MG63 (cell line): ENCODE data around the gene TCF25. TPM values are rescaled to one million over a fixed set of nuclear protein-coding genes. Genes with fewer than 3 reads are reported as not detected.

Experiments
- DNase-seq: peaks from one replicate; pipeline ENCODE4 v3.0.0-alpha.2; 2020
- H3K27me3 ChIP-seq: fragments of 250-450 bp; sonication (Bioruptor Pico); 2 replicates; pipeline ENCODE4 v1.5.1; 2020; ENCODE audit warnings: mild to moderate bottlenecking, moderate library complexity
- H3K36me3 ChIP-seq: fragments of 250-450 bp; sonication (Bioruptor Pico); 2 replicates; pipeline ENCODE4 v1.5.1; 2020; ENCODE audit warnings: mild to moderate bottlenecking, moderate library complexity
- H3K4me3 ChIP-seq: fragments of 250-450 bp; sonication (Bioruptor Pico); 2 replicates; pipeline ENCODE4 v1.5.1; 2020; ENCODE audit warnings: mild to moderate bottlenecking, moderate library complexity
- H3K9me3 ChIP-seq: fragments of 250-450 bp; sonication (Bioruptor Pico); 2 replicates; pipeline ENCODE4 v1.5.1; 2020; ENCODE audit warnings: mild to moderate bottlenecking, moderate library complexity
- total RNA-seq: library from RNA; depleted of rRNA; stranded (reverse); fragments of >200 nt; shearing (Covaris generic); gene quantifications from 2 replicates; pipeline ENCODE4 v1.2.3, GENCODE V29; 2014; ENCODE audit warnings: low replicate concordance

Gene TCF25
- total RNA-seq, 1 experiment from 2014 or later, result 71.3 TPM

DNA sequence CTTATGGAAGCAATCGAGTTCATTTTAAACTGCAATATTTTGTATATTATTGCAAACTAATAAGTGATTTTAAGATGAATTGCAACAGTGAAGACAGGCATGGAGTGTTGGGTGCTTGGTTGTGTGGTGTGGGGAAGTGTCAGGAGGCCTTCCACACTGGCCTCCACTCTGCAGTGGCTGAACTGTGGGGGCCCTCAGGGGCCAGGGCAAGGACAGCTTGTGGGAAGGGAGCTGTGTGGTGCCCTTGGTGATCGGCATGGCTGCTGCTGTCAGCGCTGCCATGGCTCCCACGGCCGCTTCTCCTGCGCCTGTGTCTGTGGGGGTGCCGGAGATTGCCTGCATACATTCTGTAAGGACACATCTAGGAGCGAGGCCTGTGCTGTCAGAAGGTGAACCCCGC lies 19.2 kb downstream of the TCF25 start:
- Histone ChIP-seq H3K36me3 (peaks cover 8% of the 10 kb centered on the region), H3K27me3 (no peaks in the 10 kb centered on the region), H3K9me3 (no peaks in the 10 kb centered on the region), H3K4me3 (no peak overlapping the region)
- DNase-seq, result no peak

DNA sequence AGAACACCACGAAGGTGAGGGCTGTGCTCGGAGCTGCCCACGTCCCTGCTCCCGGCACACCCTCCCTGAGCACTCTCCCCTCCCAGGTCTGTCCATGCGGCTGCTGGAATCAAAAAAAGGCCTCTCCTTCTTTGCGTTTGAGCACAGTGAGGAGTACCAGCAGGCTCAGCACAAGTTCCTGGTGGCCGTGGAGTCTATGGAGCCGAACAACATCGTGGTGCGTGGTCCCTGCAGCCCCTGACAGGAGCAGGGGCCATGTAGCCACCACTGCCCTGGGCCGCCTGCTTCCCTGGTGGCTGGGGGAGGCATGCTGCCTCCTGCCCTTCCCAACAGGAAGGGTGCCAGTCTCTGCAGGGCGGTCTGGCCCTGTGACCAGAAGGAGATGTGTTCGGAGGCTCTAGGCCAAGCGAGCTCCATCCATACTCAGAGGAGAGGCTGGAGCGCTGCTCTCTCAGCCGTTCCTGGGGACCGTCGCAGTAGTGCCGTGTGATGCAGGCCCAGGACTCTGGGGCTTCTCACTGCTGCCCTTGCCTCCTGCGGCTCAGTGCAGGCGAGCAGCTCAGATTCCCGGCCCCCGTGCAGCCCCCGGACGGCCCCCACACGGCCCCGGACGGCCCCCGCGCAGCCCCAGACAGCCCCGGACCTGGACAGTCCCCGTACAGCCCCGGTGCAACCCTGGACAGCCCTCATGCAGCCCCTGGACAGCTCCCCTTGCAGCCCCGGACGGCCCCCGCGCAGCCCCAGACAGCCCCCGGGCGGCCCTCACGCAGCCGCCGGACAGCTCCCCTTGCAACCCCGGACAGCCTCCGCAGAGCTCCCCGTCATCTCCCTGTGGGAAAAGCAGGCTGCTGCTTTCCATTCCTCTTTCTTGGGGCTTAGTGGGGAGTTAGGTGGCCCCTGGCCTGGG lies 20.5 kb downstream of the TCF25 start:
- Histone ChIP-seq H3K27me3 (no peaks in the 10 kb centered on the region), H3K4me3 (no peak overlapping the region), H3K36me3 (peaks cover 10% of the 10 kb centered on the region), H3K9me3 (no peaks in the 10 kb centered on the region)
- DNase-seq, result no peak

GRCh38 chr16:89895482-89896250 lies 22.3 kb downstream of the TCF25 start:
- no peaks in the 10 kb centered on the region for H3K9me3 ChIP-seq
- no peak for DNase-seq
- no peak overlapping the region for H3K4me3 ChIP-seq
- peaks cover 17% of the 10 kb centered on the region for H3K36me3 ChIP-seq
- no peaks in the 10 kb centered on the region for H3K27me3 ChIP-seq

GRCh38 chr16:89897204-89897603 lies 23.8 kb downstream of the TCF25 start:
- no peaks in the 10 kb centered on the region for H3K9me3 ChIP-seq
- H3K27me3 ChIP-seq, result no peaks in the 10 kb centered on the region
- DNase-seq, result peak; percentile 5
- peaks cover 12% of the 10 kb centered on the region; the same call in 1 of the 2 replicates for H3K36me3 ChIP-seq
- H3K4me3 ChIP-seq, result no peak overlapping the region

DNA sequence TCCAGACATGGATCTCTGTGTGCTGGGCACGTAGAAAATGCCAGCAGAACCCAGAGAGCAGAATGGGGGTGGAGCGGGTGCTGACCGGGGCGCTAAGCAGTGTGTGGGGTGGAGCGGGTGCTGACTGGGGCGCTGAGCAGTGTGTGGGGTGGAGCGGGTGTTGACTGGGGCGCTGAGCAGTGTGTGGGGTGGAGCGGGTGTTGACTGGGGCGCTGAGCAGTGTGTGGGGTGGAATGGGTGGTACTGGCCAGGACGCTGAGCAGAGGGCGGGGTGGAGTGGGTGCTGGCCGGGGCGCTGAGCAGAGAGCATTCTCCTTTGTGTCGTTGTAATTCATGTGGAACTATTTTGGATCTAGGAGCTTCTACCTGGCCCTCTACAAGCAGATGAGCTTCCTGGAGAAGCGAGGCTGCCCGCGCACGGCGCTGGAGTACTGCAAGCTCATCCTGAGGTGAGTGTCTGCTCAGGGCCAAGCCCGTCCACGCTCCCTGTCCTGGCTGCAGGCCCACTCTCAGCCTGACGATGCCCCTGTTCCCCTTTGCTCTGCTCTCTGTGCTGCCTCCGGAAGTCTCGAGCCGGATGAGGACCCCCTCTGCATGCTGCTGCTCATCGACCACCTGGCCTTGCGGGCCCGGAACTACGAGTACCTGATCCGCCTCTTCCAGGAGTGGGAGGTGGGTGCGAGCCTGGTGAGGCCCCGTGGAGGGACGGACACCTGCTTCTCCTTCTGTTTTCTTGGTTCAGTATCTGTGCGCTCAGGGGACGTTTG lies 25.0 kb downstream of the TCF25 start:
- H3K36me3 ChIP-seq, result peaks cover 12% of the 10 kb centered on the region; the same call in 1 of the 2 replicates

GRCh38 chr16:89899879-89900481 lies 26.6 kb downstream of the TCF25 start:
- Histone ChIP-seq H3K4me3 (no peak overlapping the region), H3K36me3 (peaks cover 12% of the 10 kb centered on the region; the same call in 1 of the 2 replicates), H3K9me3 (no peaks in the 10 kb centered on the region), H3K27me3 (no peaks in the 10 kb centered on the region)
- peak; percentile 2 for DNase-seq

More for the DNA sequence above, 25.0 kb downstream of the TCF25 start:
- Histone ChIP-seq H3K4me3 (no peak overlapping the region), H3K9me3 (no peaks in the 10 kb centered on the region), H3K27me3 (no peaks in the 10 kb centered on the region)
- peak; percentile 10 for DNase-seq

DNA sequence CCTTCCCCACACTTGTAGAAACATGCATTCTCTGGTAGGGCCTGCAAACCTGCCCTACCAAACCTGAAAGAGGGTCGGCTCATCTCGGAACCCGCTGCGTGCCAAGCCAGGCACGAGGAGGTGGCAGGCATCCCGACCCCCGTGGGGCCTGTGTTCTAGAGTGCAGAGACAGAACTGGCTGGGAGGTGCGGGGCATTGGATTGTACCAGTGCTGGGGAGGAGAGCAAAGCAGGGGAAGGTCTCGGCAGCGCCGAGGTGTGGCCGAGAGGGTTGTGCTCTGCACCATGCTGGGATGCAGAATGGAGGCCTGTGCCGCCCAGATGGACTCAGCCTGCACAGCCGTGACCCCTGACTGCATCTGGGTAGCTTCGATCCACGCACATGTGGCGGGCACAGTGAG lies 27.5 kb downstream of the TCF25 start:
- Histone ChIP-seq H3K27me3 (no peaks in the 10 kb centered on the region), H3K36me3 (peaks cover 11% of the 10 kb centered on the region), H3K9me3 (no peaks in the 10 kb centered on the region), H3K4me3 (no peak overlapping the region)
- DNase-seq, result peak; percentile 11

DNA sequence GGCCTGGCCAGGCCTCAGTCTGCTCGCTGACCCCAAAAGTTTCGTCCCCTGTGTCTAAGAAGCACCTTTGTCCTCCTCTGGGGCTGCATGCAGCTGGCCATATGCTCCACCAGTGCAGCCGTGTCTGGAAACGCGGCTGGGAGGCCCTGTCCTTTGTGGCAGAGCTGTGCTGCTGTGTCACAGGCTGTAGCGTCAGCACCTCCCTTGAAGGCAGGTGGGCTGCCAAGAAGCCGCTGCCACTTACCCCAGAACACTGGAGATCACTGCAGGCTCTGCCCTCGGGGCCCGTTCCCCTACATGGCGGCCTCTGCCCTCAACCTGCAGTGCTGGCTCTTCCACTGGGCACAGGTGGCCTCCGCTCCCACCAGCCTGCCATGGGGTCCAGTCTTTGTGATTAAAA lies 29.6 kb downstream of the TCF25 start:
- peak; percentile 19 for DNase-seq
- H3K36me3 ChIP-seq, result peaks cover 15% of the 10 kb centered on the region
- peaks cover 1% of the 10 kb centered on the region; the same call in 1 of the 2 replicates for H3K9me3 ChIP-seq
- H3K27me3 ChIP-seq, result 0 out of 2 replicates have a peak, but pooled peaks cover 2% of the 10 kb centered on the region
- H3K4me3 ChIP-seq, result no peak overlapping the region

GRCh38 chr16:89903908-89904515 lies 30.6 kb downstream of the TCF25 start:
- Histone ChIP-seq H3K27me3 (0 out of 2 replicates have a peak, but pooled peaks cover 2% of the 10 kb centered on the region), H3K36me3 (peaks cover 12% of the 10 kb centered on the region), H3K9me3 (peaks cover 2% of the 10 kb centered on the region), H3K4me3 (no peak overlapping the region)
- DNase-seq, result peak; percentile 11

- peaks cover 9% of the 10 kb centered on the region for H3K36me3 ChIP-seq
These were observed 31.5 kb downstream of the TCF25 start for GRCh38 chr16:89904606-89905510.

DNA sequence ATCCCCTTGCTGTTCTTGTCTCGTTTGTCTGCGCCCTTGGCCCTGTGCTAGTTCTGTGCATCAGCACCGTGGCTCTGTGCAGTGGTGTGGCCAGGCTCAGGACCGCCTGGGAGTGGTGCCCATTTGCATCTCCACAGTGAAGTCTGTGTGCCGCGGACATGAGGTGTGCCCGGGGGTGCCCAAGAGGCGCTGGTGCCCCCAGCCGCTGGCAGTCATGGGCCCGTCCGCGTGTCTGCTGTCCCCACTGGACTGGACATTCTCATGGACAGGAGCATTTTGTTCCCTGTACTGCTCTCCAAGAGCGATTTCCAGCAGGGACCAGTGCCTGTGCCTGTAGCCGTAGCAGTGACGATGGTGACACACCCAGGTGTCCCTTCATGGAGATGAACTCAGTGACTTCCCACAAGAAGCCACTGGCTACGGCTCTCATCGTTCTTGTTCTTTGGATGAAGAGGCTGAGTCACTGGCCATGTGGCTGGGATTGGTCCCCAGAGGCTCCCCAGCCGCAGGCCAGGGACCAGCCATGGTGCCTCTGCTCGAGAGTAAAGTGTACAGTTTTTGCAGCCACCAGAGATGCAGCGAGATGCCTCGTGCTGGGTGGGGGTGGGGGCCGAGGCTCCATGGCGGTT lies 32.2 kb downstream of the TCF25 start:
- Histone ChIP-seq H3K27me3 (0 out of 2 replicates have a peak, but pooled peaks cover 2% of the 10 kb centered on the region), H3K9me3 (peaks cover 3% of the 10 kb centered on the region), H3K4me3 (no peak overlapping the region), H3K36me3 (peaks cover 8% of the 10 kb centered on the region)
- DNase-seq, result peak; percentile 25

More at GRCh38 chr16:89904606-89905510, 31.5 kb downstream of the TCF25 start:
- no peak overlapping the region for H3K4me3 ChIP-seq
- peak; percentile 14 for DNase-seq
- H3K9me3 ChIP-seq, result peaks cover 3% of the 10 kb centered on the region
- H3K27me3 ChIP-seq, result 0 out of 2 replicates have a peak, but pooled peaks cover 2% of the 10 kb centered on the region

- peak; percentile 12 for DNase-seq
- Histone ChIP-seq H3K4me3 (no peak overlapping the region), H3K27me3 (0 out of 2 replicates have a peak, but pooled peaks cover 2% of the 10 kb centered on the region), H3K9me3 (peaks cover 3% of the 10 kb centered on the region), H3K36me3 (peaks cover 12% of the 10 kb centered on the region)
These were observed 33.0 kb downstream of the TCF25 start for GRCh38 chr16:89906140-89907025.

DNA sequence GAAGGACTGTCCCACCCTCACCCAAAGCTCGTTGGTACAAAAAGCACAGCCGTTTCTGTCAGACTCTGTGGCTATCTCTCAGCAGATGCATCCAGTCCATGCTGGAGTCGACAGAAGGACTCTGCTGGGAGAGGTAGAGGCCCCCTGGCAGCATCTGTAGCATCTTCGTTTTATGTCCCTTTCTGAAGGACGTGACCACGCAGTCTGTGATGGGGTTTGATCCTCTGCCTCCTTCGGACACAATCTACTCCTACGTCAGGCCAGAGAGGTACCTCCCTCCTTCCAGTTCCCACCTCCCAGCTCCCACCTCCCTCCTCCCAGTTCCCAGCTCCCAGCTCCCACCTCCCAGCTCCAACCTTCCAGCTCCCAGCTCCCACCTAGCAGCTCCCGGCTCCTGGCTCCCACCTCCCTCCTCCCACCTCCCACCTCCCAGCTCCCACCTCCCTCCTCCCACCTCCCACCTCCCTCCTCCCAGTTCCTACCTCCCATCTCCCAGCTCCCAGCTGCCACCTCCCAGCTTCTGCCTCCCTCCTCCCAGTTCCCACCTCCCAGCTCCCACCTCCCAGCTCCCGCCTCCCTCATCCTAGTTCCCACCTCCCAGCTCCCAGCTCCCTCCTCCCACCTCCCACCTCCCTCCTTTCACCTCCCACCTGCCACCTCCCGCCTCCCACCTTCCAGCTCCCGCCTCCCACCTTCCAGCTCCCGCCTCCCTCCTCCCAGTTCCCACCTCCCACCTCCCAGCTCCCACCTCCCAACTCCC lies 33.8 kb downstream of the TCF25 start:
- peak; percentile 34 for DNase-seq
- H3K9me3 ChIP-seq, result peaks cover 3% of the 10 kb centered on the region

More for the DNA sequence above, 33.8 kb downstream of the TCF25 start:
- H3K27me3 ChIP-seq, result 0 out of 2 replicates have a peak, but pooled peaks cover 2% of the 10 kb centered on the region
- peaks cover 12% of the 10 kb centered on the region for H3K36me3 ChIP-seq
- no peak overlapping the region for H3K4me3 ChIP-seq
